ENCODE measurements around the gene NDOR1. TPM values are rescaled to one million over a fixed set of nuclear protein-coding genes. Genes with fewer than 3 reads are reported as not detected.

NDOR1 gene
- total RNA-seq, 2 experiments from 2014 or later: 27.7 to 30.0 TPM

DNA sequence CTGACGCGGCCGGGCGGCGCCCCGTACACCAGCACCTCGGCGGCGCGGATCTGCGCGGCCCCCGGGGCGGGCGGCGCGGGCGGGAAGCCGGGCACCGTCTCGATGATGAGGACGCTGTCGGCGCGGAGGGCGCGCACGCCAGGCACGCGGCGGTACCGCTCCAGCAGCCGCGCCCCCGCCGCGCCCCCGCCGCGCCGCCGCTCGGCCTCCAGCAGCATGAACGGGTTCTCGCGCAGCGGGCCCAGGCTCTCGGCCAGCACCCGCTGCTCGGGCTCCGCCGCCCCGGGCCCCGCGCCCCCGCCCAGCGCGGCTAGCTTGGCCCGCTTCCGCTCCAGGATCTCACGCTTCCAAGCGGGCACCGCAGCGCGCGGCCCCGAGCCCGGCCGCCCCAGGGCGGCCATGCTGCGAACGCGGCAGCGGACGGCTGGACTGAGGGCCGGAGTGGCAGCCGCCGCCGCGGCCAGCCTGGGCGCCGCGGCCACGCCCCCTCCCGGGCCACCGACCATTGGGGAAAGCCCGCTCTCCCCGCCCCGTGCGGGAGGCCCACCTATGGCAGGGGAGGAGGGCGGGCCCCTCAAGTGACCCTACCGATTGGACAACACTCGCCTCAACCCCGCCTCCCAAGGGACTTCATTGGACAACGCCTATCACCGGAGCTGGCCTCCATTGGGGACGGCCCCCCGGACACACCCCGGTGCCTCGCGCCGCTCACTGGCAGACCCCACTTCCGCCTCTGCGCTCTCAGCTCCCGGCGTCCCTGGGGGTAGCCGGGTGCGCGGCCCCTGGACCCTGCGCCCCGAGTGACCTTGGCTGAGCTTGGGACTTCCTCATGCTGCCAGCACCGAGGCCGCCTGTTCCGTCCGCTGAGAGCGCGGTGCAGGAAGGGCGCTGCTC, 4.9 kb upstream of the NDOR1 start, which contains the start of gene TPRN:
Gene TPRN, minus strand, starts transcription at position 431 of the 894 bp plus-strand sequence. Its CDS starts 30 bp downstream, at position 401.
- peaks cover 35% of the 10 kb centered on the region for H3K4me1 Mint-ChIP-seq
- no peaks in the 10 kb centered on the region for H3K36me3 Mint-ChIP-seq (ENCODE audit: low read depth)
- ChIA-PET CTCF (interaction anchor here (0.6 to 1.4 kb wide), 9 partner anchors 12 to 114 kb away, joined by 3 to 12 read pairs (median 4); partner anchors contain the start of genes ANAPC2, MAN1B1, RNF208 and RNF224), POLR2A (interaction anchor here (0.7 to 3.0 kb wide), 17 partner anchors 8 to 474 kb away, joined by 3 to 29 read pairs (median 5); partner anchors contain the start of genes ANAPC2, CYSRT1, MAN1B1 and RABL6)
- peak within 1 kb of the TSS; percentile 78 for H3K4me3 Mint-ChIP-seq
- H3K27me3 Mint-ChIP-seq: no peaks in the 10 kb centered on the region
- peak; percentile 99 for DNase-seq
- H3K27ac Mint-ChIP-seq: peak within 1 kb of the TSS; percentile 70
- no peaks in the 10 kb centered on the region for H3K9me3 Mint-ChIP-seq

DNA sequence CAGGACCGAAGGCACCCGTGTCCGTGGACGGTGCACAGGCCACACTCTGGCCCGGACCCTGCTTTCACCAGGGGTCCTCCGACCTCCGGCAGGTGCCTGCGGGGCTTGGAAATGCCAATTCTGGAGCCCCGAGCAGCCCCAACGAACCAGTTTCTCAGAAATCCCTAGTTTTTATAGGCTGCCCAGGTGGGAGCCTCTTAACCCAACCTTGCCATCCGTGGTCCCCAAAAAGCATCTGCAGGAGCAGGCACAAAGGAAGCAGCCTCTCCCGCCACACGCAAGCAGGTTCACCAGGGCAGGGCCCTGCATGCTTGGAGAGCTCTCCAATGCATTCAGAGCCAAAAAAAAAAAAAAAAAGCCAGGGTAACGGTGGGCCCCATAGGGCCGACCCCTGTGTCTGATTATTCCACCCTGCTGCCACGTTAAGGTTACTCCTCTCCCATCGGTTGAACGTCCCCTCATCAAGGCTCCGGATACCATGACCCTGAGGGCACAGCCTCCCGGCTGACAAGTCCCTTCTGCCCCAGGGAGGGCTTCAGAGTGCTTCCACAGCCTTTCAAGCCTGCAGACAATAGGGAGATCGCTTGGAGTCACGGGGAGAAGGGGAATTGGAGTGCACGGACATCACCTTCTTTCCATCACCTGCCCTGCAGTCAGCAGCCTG, 4.2 kb upstream of the NDOR1 start:
- Mint-ChIP-seq H3K27me3 (no peaks in the 10 kb centered on the region), H3K4me3 (peak overlapping the region; percentile 78), H3K27ac (peak overlapping the region; percentile 70), H3K9me3 (no peaks in the 10 kb centered on the region), H3K36me3 (ENCODE audit: low read depth) (peaks cover 3% of the 10 kb centered on the region), H3K4me1 (peaks cover 43% of the 10 kb centered on the region)
- ChIA-PET POLR2A (interaction anchor here (0.7 to 3.0 kb wide), 17 partner anchors 8 to 474 kb away, joined by 3 to 29 read pairs (median 5); partner anchors contain the start of genes ANAPC2, CYSRT1, MAN1B1 and RABL6), CTCF (interaction anchor here (0.8 to 1.4 kb wide), 7 partner anchors 13 to 106 kb away, joined by 4 to 12 read pairs (median 4); partner anchors contain the start of genes ANAPC2, RNF208, RNF224 and SSNA1)
- no peak for DNase-seq

DNA sequence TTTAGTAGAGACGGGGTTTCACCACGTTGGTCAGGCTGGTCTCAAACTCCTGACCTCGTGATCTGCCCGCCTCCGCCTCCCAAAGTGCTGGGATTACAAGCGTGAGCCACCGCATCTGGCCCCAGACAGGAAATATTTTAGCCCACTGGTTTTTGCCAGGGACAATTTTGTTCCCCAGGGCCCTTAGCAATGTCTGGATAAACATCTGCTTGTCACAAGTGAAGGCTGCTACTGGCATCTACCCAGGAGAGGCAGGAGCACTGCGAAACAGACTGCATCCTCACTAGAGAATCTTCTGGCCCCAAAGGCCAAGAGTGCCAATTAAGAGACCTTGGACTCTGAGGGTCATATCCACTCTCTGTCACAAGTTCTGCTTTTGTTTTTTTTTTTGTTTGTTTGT, 2.5 kb upstream of the NDOR1 start:
- Mint-ChIP-seq H3K27ac (no peak overlapping the region), H3K4me1 (peaks cover 56% of the 10 kb centered on the region), H3K9me3 (no peaks in the 10 kb centered on the region), H3K27me3 (no peaks in the 10 kb centered on the region), H3K4me3 (no peak overlapping the region), H3K36me3 (ENCODE audit: low read depth) (peaks cover 18% of the 10 kb centered on the region)
- ChIA-PET CTCF (interaction anchor here (1.2 to 2.6 kb wide), 2 partner anchors 14 to 20 kb away, joined by 6 to 8 read pairs; partner anchors contain the start of genes RNF208 and SSNA1), POLR2A (interaction anchor here (1.0 to 3.0 kb wide), 3 partner anchors 8 to 38 kb away, joined by 3 to 25 read pairs (median 5); partner anchors contain the start of genes ANAPC2, SSNA1 and TUBB4B)
- DNase-seq: no peak

- ChIA-PET POLR2A (interaction anchor here (0.6 to 7.9 kb wide), 16 partner anchors 9 to 134 kb away, joined by 3 to 97 read pairs (median 4); partner anchors contain the start of genes ANAPC2, CYSRT1, NELFB and RNF208), CTCF (interaction anchor here (1.5 to 2.6 kb wide), 4 partner anchors 15 to 22 kb away, joined by 3 to 8 read pairs (median 6); partner anchors contain the start of genes RNF208 and RNF224)
- peak overlapping the region; percentile 92 for H3K4me3 Mint-ChIP-seq
- no peak for DNase-seq
- no peaks in the 10 kb centered on the region for H3K27me3 Mint-ChIP-seq
- peak overlapping the region; percentile 90 for H3K27ac Mint-ChIP-seq
- H3K9me3 Mint-ChIP-seq: no peaks in the 10 kb centered on the region
- peaks cover 22% of the 10 kb centered on the region for H3K36me3 Mint-ChIP-seq (ENCODE audit: low read depth)
- H3K4me1 Mint-ChIP-seq: peaks cover 58% of the 10 kb centered on the region
These were observed 772 bp upstream of the NDOR1 start for GRCh38 chr9:137204731-137205125.

DNA sequence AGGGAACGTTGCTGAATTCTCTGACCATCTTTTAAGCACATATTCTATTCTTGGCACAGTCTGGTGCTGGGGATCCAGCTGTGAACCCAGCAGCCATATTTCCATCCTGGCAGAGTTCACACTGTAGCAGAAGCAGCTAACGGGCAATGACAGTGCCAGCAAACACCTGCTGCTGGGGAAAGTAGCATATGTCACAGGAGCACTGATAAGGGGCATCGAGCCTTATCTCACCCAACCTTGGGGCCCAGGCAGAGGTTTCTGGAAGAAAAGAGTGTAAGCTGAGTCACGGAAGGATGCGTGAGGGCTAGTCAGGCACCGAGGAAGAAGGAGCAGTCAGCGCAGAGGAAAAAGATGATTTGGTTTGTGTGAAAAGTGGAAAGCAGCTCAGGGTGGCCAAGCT, 1.1 kb downstream of the NDOR1 start:
- Mint-ChIP-seq H3K9me3 (no peaks in the 10 kb centered on the region), H3K4me1 (peaks cover 49% of the 10 kb centered on the region), H3K27me3 (no peaks in the 10 kb centered on the region), H3K4me3 (peak overlapping the region; percentile 92), H3K27ac (peak overlapping the region; percentile 90), H3K36me3 (ENCODE audit: low read depth) (peaks cover 24% of the 10 kb centered on the region)
- CTCF ChIA-PET: interaction anchor here (0.8 to 1.2 kb wide), 2 partner anchors 18 to 88 kb away, joined by 3 read pairs; partner anchors contain the start of gene SSNA1
- no peak for DNase-seq
- POLR2A ChIA-PET: interaction anchor here (1.1 to 7.9 kb wide), 8 partner anchors 11 to 92 kb away, joined by 3 to 97 read pairs (median 11); partner anchors contain the start of genes ANAPC2, CYSRT1, DPP7 and RNF208

DNA sequence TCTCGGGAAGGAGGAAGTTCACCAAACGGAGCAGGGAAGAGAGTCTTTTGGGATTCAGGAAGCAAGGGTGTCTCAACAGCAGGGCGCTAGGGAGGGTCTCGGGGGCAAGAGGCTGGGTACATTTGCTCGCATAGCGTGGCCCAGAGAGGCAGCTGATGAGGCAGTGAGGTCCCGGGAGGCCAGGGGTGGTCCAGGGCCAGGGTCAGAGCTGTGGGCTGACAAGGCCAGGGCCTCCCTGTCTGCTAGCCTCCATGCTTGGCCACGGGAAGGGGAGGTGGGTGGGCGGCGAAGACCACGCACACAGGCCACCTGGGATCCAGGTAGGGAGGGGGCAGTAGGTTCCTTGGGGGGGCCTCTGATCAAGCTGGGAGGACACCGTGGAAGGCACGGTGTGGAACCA, 6.0 kb downstream of the NDOR1 start:
- Mint-ChIP-seq H3K36me3 (ENCODE audit: low read depth) (peaks cover 23% of the 10 kb centered on the region), H3K9me3 (no peaks in the 10 kb centered on the region), H3K27ac (no peak overlapping the region), H3K4me3 (no peak overlapping the region), H3K27me3 (no peaks in the 10 kb centered on the region), H3K4me1 (peaks cover 17% of the 10 kb centered on the region)
- no peak for DNase-seq
- POLR2A ChIA-PET: no interaction called here
- CTCF ChIA-PET: no interaction called here

GRCh38 chr9:137212520-137212919, 7.0 kb downstream of the NDOR1 start:
- Mint-ChIP-seq H3K4me3 (no peak overlapping the region), H3K27me3 (no peaks in the 10 kb centered on the region), H3K9me3 (no peaks in the 10 kb centered on the region), H3K27ac (no peak overlapping the region), H3K4me1 (peaks cover 7% of the 10 kb centered on the region), H3K36me3 (ENCODE audit: low read depth) (peaks cover 13% of the 10 kb centered on the region)
- POLR2A ChIA-PET: interaction anchor here (0.7 kb wide), 1 partner anchor 10 kb away, joined by 4 read pairs; the partner anchor contains the start of gene RNF208
- DNase-seq: no peak
- CTCF ChIA-PET: no interaction called here

- DNase-seq: no peak
- H3K4me3 Mint-ChIP-seq: no peak overlapping the region
- peaks cover 9% of the 10 kb centered on the region for H3K36me3 Mint-ChIP-seq (ENCODE audit: low read depth)
- ChIA-PET CTCF (no interaction called here), POLR2A (interaction anchor here (0.7 to 1.4 kb wide), 2 partner anchors 9 kb away, joined by 4 read pairs; partner anchors contain the start of gene RNF208)
- peaks cover 5% of the 10 kb centered on the region for H3K4me1 Mint-ChIP-seq
- H3K27me3 Mint-ChIP-seq: no peaks in the 10 kb centered on the region
- H3K27ac Mint-ChIP-seq: no peak overlapping the region
- H3K9me3 Mint-ChIP-seq: no peaks in the 10 kb centered on the region
These were observed 7.9 kb downstream of the NDOR1 start for GRCh38 chr9:137213160-137214060.

- CTCF ChIA-PET: interaction anchor here (1.6 kb wide), 1 partner anchor 22 kb away, joined by 3 read pairs; no protein-coding TSS in a partner anchor
These were observed 9.1 kb downstream of the NDOR1 start for GRCh38 chr9:137214620-137215019.

DNA sequence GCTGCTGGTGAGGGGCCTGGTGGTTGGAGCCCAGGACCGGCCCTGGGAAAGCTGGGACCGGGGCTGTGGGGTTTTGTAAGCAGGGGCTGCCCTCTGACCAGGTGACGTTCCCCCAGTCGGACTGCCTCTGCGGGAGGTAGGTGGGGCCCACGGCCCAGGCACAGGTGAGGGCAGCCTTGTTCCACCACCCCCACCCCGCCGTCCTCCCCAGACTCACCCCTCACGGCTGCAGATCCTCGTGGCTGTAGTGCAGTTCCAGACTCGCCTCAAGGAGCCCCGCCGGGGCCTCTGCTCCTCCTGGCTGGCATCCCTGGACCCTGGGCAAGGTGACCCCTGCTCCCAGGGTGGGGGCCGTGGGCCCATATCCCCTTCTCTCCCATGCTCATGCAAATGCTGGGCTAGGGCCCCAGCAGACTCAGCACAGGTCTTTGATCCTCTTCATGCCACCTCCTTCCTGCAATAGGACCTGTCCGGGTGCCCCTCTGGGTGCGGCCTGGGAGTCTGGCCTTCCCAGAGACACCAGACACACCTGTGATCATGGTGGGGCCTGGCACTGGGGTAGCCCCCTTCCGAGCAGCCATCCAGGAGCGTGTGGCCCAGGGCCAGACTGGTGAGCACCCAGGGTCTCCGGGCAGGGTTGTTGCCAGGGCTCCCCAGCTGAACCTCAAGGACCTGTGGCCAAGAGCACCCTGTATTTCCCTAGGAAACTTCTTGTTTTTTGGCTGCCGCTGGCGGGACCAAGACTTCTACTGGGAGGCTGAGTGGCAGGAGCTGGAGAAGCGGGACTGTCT, 9.9 kb downstream of the NDOR1 start:
- POLR2A ChIA-PET: interaction anchor here (0.7 to 1.4 kb wide), 3 partner anchors 8 to 15 kb away, joined by 3 to 4 read pairs (median 4); partner anchors contain the start of gene TPRN
- CTCF ChIA-PET: interaction anchor here (1.6 kb wide), 1 partner anchor 21 kb away, joined by 3 read pairs; no protein-coding TSS in a partner anchor
- Mint-ChIP-seq H3K4me3 (no peak overlapping the region), H3K27ac (no peak overlapping the region), H3K27me3 (no peaks in the 10 kb centered on the region), H3K36me3 (ENCODE audit: low read depth) (peaks cover 6% of the 10 kb centered on the region), H3K9me3 (no peaks in the 10 kb centered on the region), H3K4me1 (peaks cover 1% of the 10 kb centered on the region)
- no peak for DNase-seq

More at GRCh38 chr9:137214620-137215019, 9.1 kb downstream of the NDOR1 start:
- Mint-ChIP-seq H3K9me3 (no peaks in the 10 kb centered on the region), H3K4me3 (no peak overlapping the region), H3K27ac (no peak overlapping the region), H3K27me3 (no peaks in the 10 kb centered on the region), H3K4me1 (peaks cover 1% of the 10 kb centered on the region), H3K36me3 (ENCODE audit: low read depth) (peaks cover 6% of the 10 kb centered on the region)
- DNase-seq: no peak
- POLR2A ChIA-PET: interaction anchor here (0.7 to 1.4 kb wide), 2 partner anchors 9 to 10 kb away, joined by 3 to 4 read pairs; no protein-coding TSS in a partner anchor

All from activated CD4-positive, alpha-beta memory T cell treated with anti-CD3 and anti-CD28 coated beads, Interleukin-2, amount 10 ng/mL, durations not matched to agents 7 days and 5 days (primary cell).